ENCODE data around the gene CHPF2. TPM values are rescaled to one million over a fixed set of nuclear protein-coding genes. Genes with fewer than 3 reads are reported as not detected.

Gene CHPF2
- total RNA-seq, 1 experiment from 2014 or later, result 25.0 TPM

DNA sequence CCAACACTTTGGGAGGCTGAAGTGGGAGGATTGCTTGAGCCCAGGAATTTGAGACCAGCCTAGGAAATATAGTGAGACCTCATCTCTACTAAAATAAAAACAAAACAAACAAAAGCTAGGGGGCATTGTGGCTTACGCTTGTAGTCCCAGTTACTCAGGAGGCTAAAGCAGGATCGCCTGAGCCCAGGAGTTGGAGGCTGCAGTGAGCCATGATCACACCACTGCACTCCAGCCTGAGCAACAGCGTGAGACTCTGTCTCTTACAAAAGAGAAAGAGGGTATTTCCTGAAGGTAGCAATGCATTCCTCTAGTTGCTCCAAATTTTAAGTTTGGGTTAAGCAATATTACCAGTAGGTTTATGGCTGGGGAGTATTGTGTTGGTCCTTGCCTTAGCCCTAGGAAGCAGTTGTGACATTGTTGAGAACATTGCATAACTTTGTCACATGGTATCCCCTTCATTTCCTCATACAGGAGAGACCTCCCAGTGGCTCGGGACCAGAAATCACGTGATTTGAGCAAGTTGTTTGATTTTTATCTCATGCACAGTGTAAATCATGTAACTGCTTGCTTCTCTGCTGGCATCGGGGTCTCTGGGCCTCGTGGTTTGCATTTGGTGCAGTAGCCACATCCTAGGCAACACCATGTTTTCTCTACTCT, 39.5 kb downstream of the CHPF2 start:
- Histone ChIP-seq H3K27me3 (ENCODE audit: control insufficient read depth, insufficient read depth, low read length) (peaks cover 12% of the 10 kb centered on the region), H3K4me3 (ENCODE audit: insufficient read depth, low read depth, low read length) (no peak overlapping the region), H3K36me3 (replicated peaks; ENCODE audit: control insufficient read depth, insufficient read depth, low read length) (no peaks in the 10 kb centered on the region)
- no peak for DNase-seq

GRCh38 chr7:151272405-151272804, 40.1 kb downstream of the CHPF2 start:
- no peak for DNase-seq
- Histone ChIP-seq H3K27me3 (ENCODE audit: control insufficient read depth, insufficient read depth, low read length) (peaks cover 15% of the 10 kb centered on the region), H3K4me3 (ENCODE audit: insufficient read depth, low read depth, low read length) (no peak overlapping the region), H3K36me3 (replicated peaks; ENCODE audit: control insufficient read depth, insufficient read depth, low read length) (no peaks in the 10 kb centered on the region)

DNA sequence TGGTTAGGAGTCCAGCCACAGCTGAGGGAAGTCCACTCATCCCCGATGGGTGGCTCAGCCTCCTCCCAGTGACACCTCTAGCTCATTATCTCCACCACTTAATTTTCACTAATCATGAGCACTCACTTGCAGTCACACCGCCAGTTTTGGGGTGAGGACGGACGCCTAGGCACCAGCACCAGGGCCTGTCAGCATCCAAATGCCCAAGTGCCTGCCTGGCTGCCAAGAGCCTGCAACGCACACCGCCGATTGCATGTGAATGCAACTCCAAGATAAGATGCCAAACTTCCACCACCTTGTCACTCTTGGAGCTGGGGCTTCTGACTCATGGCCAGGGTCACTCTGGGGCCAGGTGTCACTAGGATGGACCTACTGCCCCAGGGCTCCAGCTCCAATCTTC, 40.6 kb downstream of the CHPF2 start:
- Histone ChIP-seq H3K36me3 (replicated peaks; ENCODE audit: control insufficient read depth, insufficient read depth, low read length) (no peaks in the 10 kb centered on the region), H3K27me3 (ENCODE audit: control insufficient read depth, insufficient read depth, low read length) (peaks cover 19% of the 10 kb centered on the region), H3K4me3 (ENCODE audit: insufficient read depth, low read depth, low read length) (no peak overlapping the region)
- DNase-seq, result no peak

- no peak overlapping the region for H3K4me3 ChIP-seq (ENCODE audit: insufficient read depth, low read depth, low read length)
- DNase-seq, result peak; percentile 36
- H3K27me3 ChIP-seq (ENCODE audit: control insufficient read depth, insufficient read depth, low read length), result peaks cover 19% of the 10 kb centered on the region
These were observed 41.5 kb downstream of the CHPF2 start for GRCh38 chr7:151273651-151274390.

DNA sequence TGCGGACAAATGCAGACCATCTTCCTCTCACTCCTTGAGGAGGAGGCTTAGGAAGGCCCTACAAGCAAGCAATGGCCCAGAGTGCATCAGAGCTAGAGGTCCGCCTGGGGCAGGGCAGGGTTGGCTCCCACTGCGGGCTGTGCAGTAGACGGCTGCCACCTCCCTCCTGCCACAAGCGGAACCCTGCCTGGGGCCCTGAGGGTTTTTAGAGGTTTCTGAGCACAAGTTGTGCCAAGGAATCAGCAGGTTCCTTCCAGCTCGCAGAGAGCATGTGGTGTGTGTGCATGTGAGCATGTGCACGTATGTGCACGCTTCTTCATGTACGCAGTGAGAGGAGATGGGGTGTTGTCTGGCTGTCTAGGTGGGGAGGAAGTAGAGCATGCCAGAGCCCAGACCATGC, 42.1 kb downstream of the CHPF2 start:
- Histone ChIP-seq H3K36me3 (replicated peaks; ENCODE audit: control insufficient read depth, insufficient read depth, low read length) (no peaks in the 10 kb centered on the region), H3K27me3 (ENCODE audit: control insufficient read depth, insufficient read depth, low read length) (peaks cover 19% of the 10 kb centered on the region), H3K4me3 (ENCODE audit: insufficient read depth, low read depth, low read length) (no peak overlapping the region)
- DNase-seq, result no peak

More at GRCh38 chr7:151273651-151274390, 41.5 kb downstream of the CHPF2 start:
- H3K36me3 ChIP-seq (replicated peaks; ENCODE audit: control insufficient read depth, insufficient read depth, low read length), result no peaks in the 10 kb centered on the region

- Histone ChIP-seq H3K36me3 (replicated peaks; ENCODE audit: control insufficient read depth, insufficient read depth, low read length) (no peaks in the 10 kb centered on the region), H3K4me3 (ENCODE audit: insufficient read depth, low read depth, low read length) (no peak overlapping the region), H3K27me3 (ENCODE audit: control insufficient read depth, insufficient read depth, low read length) (peaks cover 22% of the 10 kb centered on the region)
- DNase-seq, result peak; percentile 50
These were observed 42.9 kb downstream of the CHPF2 start for GRCh38 chr7:151274936-151275812.

- Histone ChIP-seq H3K36me3 (replicated peaks; ENCODE audit: control insufficient read depth, insufficient read depth, low read length) (no peaks in the 10 kb centered on the region), H3K27me3 (ENCODE audit: control insufficient read depth, insufficient read depth, low read length) (peaks cover 22% of the 10 kb centered on the region), H3K4me3 (ENCODE audit: insufficient read depth, low read depth, low read length) (no peak overlapping the region; the same call in 1 of the 2 replicates)
- DNase-seq, result peak; percentile 71
These were observed 43.7 kb downstream of the CHPF2 start for GRCh38 chr7:151275813-151276577.

- DNase-seq, result peak; percentile 96
- Histone ChIP-seq H3K4me3 (ENCODE audit: insufficient read depth, low read depth, low read length) (peak overlapping the region; percentile 43), H3K36me3 (replicated peaks; ENCODE audit: control insufficient read depth, insufficient read depth, low read length) (no peaks in the 10 kb centered on the region), H3K27me3 (ENCODE audit: control insufficient read depth, insufficient read depth, low read length) (peaks cover 22% of the 10 kb centered on the region)
These were observed 44.6 kb downstream of the CHPF2 start for GRCh38 chr7:151276666-151277590.

DNA sequence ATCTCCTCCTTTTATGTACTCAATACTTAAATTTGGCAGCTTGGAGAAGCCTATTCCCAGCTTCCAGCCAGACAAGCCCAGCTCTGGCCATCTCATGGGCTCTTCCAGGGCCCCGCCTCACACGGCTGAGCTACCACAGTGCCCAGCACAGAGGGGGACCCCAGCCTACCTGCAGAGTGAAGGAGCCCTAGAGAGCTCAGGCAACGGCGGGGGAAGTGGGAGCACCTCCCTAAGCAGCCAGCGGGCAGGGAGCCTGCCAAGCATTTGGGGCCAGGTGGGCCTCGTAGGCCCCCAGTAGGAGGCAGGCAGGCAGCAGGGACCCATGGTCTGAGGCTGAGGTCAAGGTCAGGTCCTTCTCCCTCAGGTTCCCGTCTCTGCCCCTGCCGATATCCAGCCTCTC, 45.3 kb downstream of the CHPF2 start:
- no peak for DNase-seq
- Histone ChIP-seq H3K4me3 (ENCODE audit: insufficient read depth, low read depth, low read length) (no peak overlapping the region), H3K36me3 (replicated peaks; ENCODE audit: control insufficient read depth, insufficient read depth, low read length) (no peaks in the 10 kb centered on the region), H3K27me3 (ENCODE audit: control insufficient read depth, insufficient read depth, low read length) (peaks cover 22% of the 10 kb centered on the region)

DNA sequence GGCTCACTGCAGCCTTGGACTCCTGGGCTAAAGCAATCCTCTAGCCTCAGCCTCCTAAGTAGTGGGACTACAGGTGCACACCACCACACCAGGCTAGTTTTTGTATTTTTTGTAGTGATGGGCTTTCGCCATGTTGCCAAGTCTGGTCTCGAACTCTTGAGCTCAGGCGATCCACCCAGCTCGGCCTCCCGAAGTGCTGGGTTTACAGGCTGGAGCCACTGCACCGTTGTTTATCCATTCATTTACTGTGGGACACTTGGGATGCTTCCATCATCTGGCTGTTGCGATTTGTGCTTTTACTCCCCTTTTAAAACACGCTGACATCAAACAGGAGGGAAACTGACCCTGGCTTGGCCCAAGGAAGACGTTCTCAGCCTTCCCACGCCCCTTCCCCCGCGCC, 46.7 kb downstream of the CHPF2 start:
- DNase-seq, result no peak
- Histone ChIP-seq H3K36me3 (replicated peaks; ENCODE audit: control insufficient read depth, insufficient read depth, low read length) (no peaks in the 10 kb centered on the region), H3K27me3 (ENCODE audit: control insufficient read depth, insufficient read depth, low read length) (peaks cover 22% of the 10 kb centered on the region), H3K4me3 (ENCODE audit: insufficient read depth, low read depth, low read length) (no peak overlapping the region)

DNA sequence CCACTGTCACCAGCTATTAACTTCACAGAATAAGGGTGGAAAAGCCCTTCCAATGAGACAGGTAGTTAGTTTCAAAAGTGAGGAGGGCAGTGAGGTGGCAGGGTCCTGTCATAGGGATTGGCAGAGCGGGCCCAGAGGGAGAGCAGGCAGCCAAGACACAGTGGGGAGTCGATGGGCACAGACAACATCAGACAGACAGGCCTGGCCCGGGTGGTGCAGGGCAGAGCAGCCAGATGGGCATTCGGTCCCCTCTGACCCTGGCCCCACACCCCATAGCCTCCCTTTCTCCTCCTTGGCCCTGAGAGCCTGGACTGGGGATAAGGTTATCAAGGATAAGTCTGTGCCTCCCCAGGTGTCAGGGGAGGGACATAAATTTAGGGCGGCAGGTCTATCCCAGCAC, 47.6 kb downstream of the CHPF2 start:
- H3K27me3 ChIP-seq (ENCODE audit: control insufficient read depth, insufficient read depth, low read length), result peaks cover 22% of the 10 kb centered on the region
- no peak for DNase-seq
- H3K36me3 ChIP-seq (replicated peaks; ENCODE audit: control insufficient read depth, insufficient read depth, low read length), result no peaks in the 10 kb centered on the region

DNA sequence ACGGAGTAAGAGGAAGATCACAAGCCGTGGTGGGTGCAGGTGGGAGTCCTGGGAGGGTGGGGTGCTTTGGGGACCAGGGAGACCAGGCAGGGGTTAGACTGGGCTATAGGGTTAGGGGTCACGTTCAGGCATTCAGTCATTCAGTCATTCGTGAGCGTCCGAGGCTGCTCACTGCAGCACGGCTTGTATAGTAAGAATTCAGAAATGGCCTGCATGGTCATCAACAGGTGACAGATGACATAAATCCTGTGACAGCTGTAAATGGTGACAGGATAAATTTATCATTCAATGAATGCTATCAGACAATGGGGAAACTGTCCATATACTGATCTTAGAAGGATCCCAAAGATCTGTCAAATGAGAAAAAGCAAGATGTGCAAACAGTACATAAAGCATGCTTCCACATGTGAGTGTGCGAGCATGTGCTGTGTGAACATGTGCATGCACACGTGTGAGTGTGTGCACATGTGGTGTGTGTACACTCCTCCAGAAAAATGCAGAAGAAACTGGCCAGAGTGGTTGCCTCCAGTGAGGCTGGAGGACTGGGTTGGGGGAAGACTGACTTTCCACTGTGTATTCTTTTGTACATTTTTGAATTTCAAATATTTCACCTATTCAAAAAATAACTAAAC, 48.2 kb downstream of the CHPF2 start:
- no peak for DNase-seq
- Histone ChIP-seq H3K36me3 (replicated peaks; ENCODE audit: control insufficient read depth, insufficient read depth, low read length) (no peaks in the 10 kb centered on the region), H3K27me3 (ENCODE audit: control insufficient read depth, insufficient read depth, low read length) (peaks cover 21% of the 10 kb centered on the region), H3K4me3 (ENCODE audit: insufficient read depth, low read depth, low read length) (no peak overlapping the region)

More for the DNA sequence above, 47.6 kb downstream of the CHPF2 start:
- H3K4me3 ChIP-seq (ENCODE audit: insufficient read depth, low read depth, low read length), result no peak overlapping the region

GRCh38 chr7:151281686-151282085, 49.4 kb downstream of the CHPF2 start:
- DNase-seq, result no peak
- Histone ChIP-seq H3K4me3 (ENCODE audit: insufficient read depth, low read depth, low read length) (no peak overlapping the region), H3K36me3 (replicated peaks; ENCODE audit: control insufficient read depth, insufficient read depth, low read length) (no peaks in the 10 kb centered on the region), H3K27me3 (ENCODE audit: control insufficient read depth, insufficient read depth, low read length) (peaks cover 10% of the 10 kb centered on the region)

All from H7 (cell line).